Uterus (tissue), 4 donors: ENCODE measurements around the gene PCDHGB2. TPM values are rescaled to one million over a fixed set of nuclear protein-coding genes. Genes with fewer than 3 reads are reported as not detected.
"Not testable (repeated sequence)": the region's sequence is repeated elsewhere in the genome, so short reads cannot be mapped to it uniquely, and the experiment has no call there.

Experiments
- DNase-seq, 2 donors: peaks; one replicate each; pipeline ENCODE4 v3.0.0-alpha.2; 2019 to 2020
- H3K27ac ChIP-seq, 2 donors: fragments of 200-600 bp; sonication (generic); 1 replicate in 1 of 2; 2 replicates in 1 of 2; pipeline ENCODE4 v1.5.1; 2016 to 2018
- H3K27me3 ChIP-seq, 2 donors: fragments of 200-600 bp; sonication (generic); one replicate each; pipeline ENCODE4 v1.5.1; 2018 to 2019; ENCODE audit warnings: control low read depth in 1 of 2
- H3K36me3 ChIP-seq, 2 donors: fragments of 200-600 bp; sonication (generic); one replicate each; pipeline ENCODE4 v1.5.1; 2019; ENCODE audit warnings: control low read depth in 1 of 2
- H3K4me1 ChIP-seq, 2 donors: fragments of 200-600 bp; sonication (generic); one replicate each; pipeline ENCODE4 v1.5.1; 2018 to 2019; ENCODE audit warnings: control low read depth in 1 of 2
- H3K4me3 ChIP-seq, 2 donors: fragments of 200-600 bp; sonication (generic); 1 replicate in 1 of 2; 2 replicates in 1 of 2; pipeline ENCODE4 v1.5.1; 2018 to 2019; ENCODE audit warnings: mild to moderate bottlenecking in 1 of 2
- H3K9me3 ChIP-seq, 2 donors: fragments of 200-600 bp; sonication (generic); one replicate each; pipeline ENCODE4 v1.5.1; 2019; ENCODE audit warnings: control low read depth in 1 of 2
- CTCF ChIP-seq, 4 experiments: fragments of 200-600 bp in 2 of 4; fragments of 450-650 bp in 2 of 4; sonication (generic) in 2 of 4; IDR thresholded peaks; one replicate each; pipeline ENCODE4 v1.5.1; 2016 to 2019; ENCODE audit warnings: antibody characterized with exemption in 4 of 4, mild to moderate bottlenecking in 2 of 4, moderate library complexity in 1 of 4
- POLR2A ChIP-seq, 2 donors: fragments of 450-650 bp; IDR thresholded peaks; one replicate each; pipeline ENCODE4 v1.6.1; 2016; ENCODE audit warnings: antibody characterized with exemption in 2 of 2, mild to moderate bottlenecking in 1 of 2, moderate library complexity in 1 of 2
- intact Hi-C: fragments of 100-400 bp; cut with DNase I; formaldehyde crosslinking; loops from one replicate; pipeline ENCODE4 v1.15.1; 2023; ENCODE audit warnings: low total_unique reads
- total RNA-seq, 4 donors: library from RNA; depleted of rRNA in 3 of 4; stranded (reverse); fragments of >200 nt in 3 of 4; gene quantifications; one replicate each; pipeline versions ENCODE4 v1.1.0 to v1.2.4, GENCODE V29; 2014 to 2023
- donor health status: DM: yes; HTN: yes; CAD: no.

Gene PCDHGB2
- total RNA-seq, 4 donors from 2014 or later, result 0.59 to 17.9 (median 8.7) TPM

- intact Hi-C loops, result no loop called here
- H3K4me3 ChIP-seq, result no peak overlapping the region
- no peak overlapping the region for H3K27ac ChIP-seq
- TF ChIP-seq CTCF (IDR thresholded peaks at IDR 0.05) (no peak), POLR2A (IDR thresholded peaks at IDR 0.05) (no peak)
- DNase-seq, result no peak
- peaks cover 5 to 92% of the 10 kb centered on the region in 2 donors for H3K9me3 ChIP-seq
- H3K36me3 ChIP-seq, result no peaks in the 10 kb centered on the region
- H3K4me1 ChIP-seq, result no peaks in the 10 kb centered on the region
- no peaks in the 10 kb centered on the region for H3K27me3 ChIP-seq
Observed at GRCh38 chr5:141371572-141372475, 12.0 kb downstream of the PCDHGB2 start.

- intact Hi-C loops, result no loop called here
- DNase-seq, result no peak
- TF ChIP-seq CTCF (IDR thresholded peaks at IDR 0.05) (peak in 3 of 4 experiments; percentile 16 to 31 (median 19)), POLR2A (IDR thresholded peaks at IDR 0.05) (no peak)
- no peaks in the 10 kb centered on the region for H3K27me3 ChIP-seq
- peaks cover 5 to 96% of the 10 kb centered on the region in 2 donors for H3K9me3 ChIP-seq
- H3K4me3 ChIP-seq, result peak within 1 kb of the TSS; percentile 11 to 19
- H3K36me3 ChIP-seq, result no peaks in the 10 kb centered on the region
- H3K27ac ChIP-seq, result peak within 1 kb of the TSS in 1 of 2 donors; percentile 28
- H3K4me1 ChIP-seq, result no peaks in the 10 kb centered on the region
Observed at GRCh38 chr5:141373673-141374317, 14.0 kb downstream of the PCDHGB2 start, which contains the start of gene PCDHGA6. Gene PCDHGA6 (plus strand): TSS chr5:141373891. CDS start chr5:141374084, 193 bp downstream.

DNA sequence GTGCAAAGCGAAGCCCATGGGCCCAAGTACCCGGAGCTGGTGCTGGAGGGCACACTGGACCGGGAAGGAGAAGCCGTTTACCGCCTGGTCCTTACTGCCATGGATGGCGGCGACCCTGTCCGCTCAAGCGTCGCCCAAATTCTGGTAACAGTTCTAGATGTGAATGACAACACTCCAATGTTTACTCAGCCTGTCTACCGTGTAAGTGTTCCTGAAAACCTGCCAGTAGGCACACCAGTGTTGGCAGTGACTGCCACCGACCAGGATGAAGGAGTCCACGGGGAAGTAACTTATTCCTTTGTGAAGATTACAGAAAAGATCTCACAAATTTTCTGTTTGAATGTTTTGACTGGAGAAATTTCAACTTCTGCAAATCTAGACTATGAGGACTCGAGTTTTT lies 14.8 kb downstream of the PCDHGB2 start:
- no peaks in the 10 kb centered on the region for H3K36me3 ChIP-seq
- peaks cover 5 to 93% of the 10 kb centered on the region in 2 donors for H3K9me3 ChIP-seq

DNA sequence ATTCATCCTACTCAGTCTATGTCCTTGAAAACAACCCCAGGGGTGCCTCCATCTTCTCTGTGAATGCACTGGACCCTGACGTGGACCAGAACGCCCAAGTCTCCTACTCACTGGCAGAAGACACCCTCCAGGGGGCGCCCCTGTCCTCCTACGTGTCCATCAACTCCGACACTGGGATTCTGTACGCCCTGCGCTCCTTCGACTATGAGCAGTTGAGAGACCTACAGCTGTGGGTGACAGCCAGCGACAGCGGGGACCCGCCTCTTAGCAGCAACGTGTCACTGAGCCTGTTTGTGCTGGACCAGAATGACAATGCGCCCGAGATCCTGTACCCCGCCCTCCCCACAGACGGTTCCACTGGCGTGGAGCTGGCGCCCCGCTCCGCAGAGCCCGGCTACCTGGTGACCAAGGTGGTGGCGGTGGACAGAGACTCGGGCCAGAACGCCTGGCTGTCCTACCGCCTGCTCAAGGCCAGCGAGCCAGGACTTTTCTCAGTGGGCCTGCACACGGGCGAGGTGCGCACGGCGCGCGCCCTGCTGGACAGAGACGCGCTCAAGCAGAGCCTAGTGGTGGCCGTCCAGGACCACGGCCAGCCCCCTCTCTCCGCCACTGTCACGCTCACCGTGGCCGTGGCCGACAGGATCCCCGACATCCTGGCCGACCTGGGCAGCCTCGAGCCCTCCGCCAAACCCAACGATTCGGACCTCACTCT lies 15.8 kb downstream of the PCDHGB2 start:
- intact Hi-C loops, result not testable (repeated sequence)

More for the DNA sequence above, 14.8 kb downstream of the PCDHGB2 start:
- Histone ChIP-seq H3K27ac (no peak overlapping the region), H3K4me1 (no peaks in the 10 kb centered on the region), H3K4me3 (no peak overlapping the region), H3K27me3 (no peaks in the 10 kb centered on the region)
- no peak for DNase-seq
- intact Hi-C loops, result no loop called here
- no peak for TF ChIP-seq POLR2A (IDR thresholded peaks at IDR 0.05)
- TF ChIP-seq CTCF (IDR thresholded peaks at IDR 0.05), result no peak

DNA sequence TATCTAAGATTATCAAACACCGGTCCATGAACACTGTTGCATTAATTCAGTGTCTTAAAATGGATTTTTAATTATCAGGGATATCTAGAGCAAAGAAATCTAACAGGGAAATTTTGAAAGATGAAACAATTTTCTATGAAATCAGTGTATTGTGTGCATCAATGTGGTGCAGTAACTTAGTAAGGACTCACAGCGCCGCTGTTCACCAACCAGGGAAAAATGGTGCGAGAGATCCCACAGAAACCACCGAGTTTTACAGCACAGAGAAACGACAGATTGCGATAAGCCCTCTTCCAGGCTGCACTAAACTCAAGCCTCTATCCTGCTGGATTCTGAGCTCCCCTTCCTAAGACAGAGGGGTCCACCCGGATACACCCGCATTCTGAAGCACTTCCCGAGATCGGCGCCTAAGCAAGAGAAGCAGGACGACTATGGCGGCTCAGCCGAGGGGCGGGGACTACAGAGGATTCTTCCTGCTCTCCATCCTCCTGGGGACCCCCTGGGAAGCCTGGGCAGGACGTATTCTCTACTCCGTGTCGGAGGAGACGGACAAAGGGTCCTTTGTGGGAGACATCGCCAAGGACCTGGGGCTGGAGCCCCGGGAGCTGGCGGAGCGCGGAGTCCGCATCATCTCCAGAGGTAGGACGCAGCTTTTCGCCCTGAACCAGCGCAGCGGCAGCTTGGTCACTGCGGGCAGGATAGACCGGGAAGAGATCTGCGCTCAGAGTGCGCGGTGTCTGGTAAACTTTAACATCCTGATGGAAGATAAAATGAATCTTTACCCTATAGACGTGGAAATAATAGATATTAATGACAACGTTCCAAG lies 22.9 kb downstream of the PCDHGB2 start, which contains the start of gene PCDHGA7:
Gene PCDHGA7, plus strand, starts transcription at position 274 of the 826 bp plus-strand sequence. Its CDS starts 158 bp downstream, at position 432.
- H3K4me3 ChIP-seq, result no peak within 1 kb of the TSS
- intact Hi-C loops, result no loop called here
- peaks cover 0 to 90% of the 10 kb centered on the region in 2 donors for H3K9me3 ChIP-seq
- H3K4me1 ChIP-seq, result no peaks in the 10 kb centered on the region
- no peak for DNase-seq
- H3K27me3 ChIP-seq, result no peaks in the 10 kb centered on the region
- no peaks in the 10 kb centered on the region for H3K36me3 ChIP-seq
- H3K27ac ChIP-seq, result no peak within 1 kb of the TSS
- no peak for TF ChIP-seq POLR2A (IDR thresholded peaks at IDR 0.05)
- TF ChIP-seq CTCF (IDR thresholded peaks at IDR 0.05), result no peak

More for the DNA sequence above, 15.8 kb downstream of the PCDHGB2 start:
- not testable (repeated sequence) for H3K4me3 ChIP-seq, H3K27me3 ChIP-seq, DNase-seq, H3K4me1 ChIP-seq, H3K27ac ChIP-seq, H3K36me3 ChIP-seq
- H3K9me3 ChIP-seq, result peaks cover 5 to 91% of the 10 kb centered on the region in 2 donors
